K562 (cell line): ENCODE measurements around the gene EVL. TPM values are rescaled to one million over a fixed set of nuclear protein-coding genes. Genes with fewer than 3 reads are reported as not detected.

Experiments
- ATAC-seq: fragments of 200-7000 bp; cut with Tn5 transposase; 3 replicates; pipeline ENCODE4 v1.9.1; 2020; ENCODE audit warnings: moderate library complexity
- BruUV-seq: library from RNA; stranded (reverse); fragments of 400-500 nt; replicated peaks from 2 replicates; lab custom pipeline; 2021; lab: Mats Ljungman, UMichigan
- CTCF ChIA-PET: fragments of 300-600 bp; formaldehyde crosslinking; extraction: SDS; loops from one replicate; lab custom pipeline; 2021; ENCODE audit warnings: low intra/inter-chr PET ratio; lab: Yijun Ruan, JAX
- POLR2A ChIA-PET: fragments of 300-600, 350-650 bp; sonication (Branson Sonifier 250); formaldehyde crosslinking; extraction: SDS; loops from one replicate; lab custom pipeline; 2021; ENCODE audit warnings: antibody characterized with exemption, inconsistent platforms; lab: Yijun Ruan, JAX
- DNase-seq, 4 experiments: peaks; one replicate each; pipeline versions ENCODE4 v3.0.0 to v3.0.0-alpha.2; 2011 to 2018; ENCODE audit warnings: low spot score in 3 of 4, mixed read lengths in 3 of 4; ENCODE audit errors: extremely low read depth in 1 of 4
- FAIRE-seq: peaks from 2 replicates; lab custom pipeline; 2011; peaks lifted over from hg19 to GRCh38; lab: Jason Lieb, UNC
- H2AFZ ChIP-seq: 2 replicates; pipeline ENCODE4 v1.6.0; 2011; ENCODE audit warnings: low read depth, low read length, control low read depth, inconsistent platforms
- H3K27ac ChIP-seq: fragments of 200-600 bp; 3 replicates; pipeline ENCODE4 v1.8.0; 2011; ENCODE audit warnings: low read depth, mild to moderate bottlenecking, control low read depth, inconsistent platforms, low read length, moderate library complexity, mixed read lengths; ENCODE audit errors: extremely low read depth
- H3K27me3 ChIP-seq, 2 experiments: fragments of 300-600 bp in 1 of 2; 2 replicates in 1 of 2; 3 replicates in 1 of 2; pipeline versions ENCODE4 v1.6.0 to v1.8.0; 2011; ENCODE audit warnings: inconsistent platforms in 2 of 2, low read length in 2 of 2, mild to moderate bottlenecking in 1 of 2, mixed read lengths in 1 of 2, moderate library complexity in 1 of 2; ENCODE audit not compliant: control insufficient read depth in 2 of 2, insufficient read depth in 2 of 2
- H3K36me3 ChIP-seq: fragments of 300-600 bp; 3 replicates; pipeline ENCODE4 v1.8.0; 2011; ENCODE audit warnings: mild to moderate bottlenecking, low read length, inconsistent platforms; ENCODE audit not compliant: control insufficient read depth, insufficient read depth
- H3K4me1 ChIP-seq, 2 experiments: fragments of 200-600 bp in 1 of 2; replicated peaks in 1 of 2; 2 replicates in 1 of 2; 3 replicates in 1 of 2; pipeline versions ENCODE4 v1.5.1 to v1.8.0; 2011; ENCODE audit warnings: inconsistent platforms in 2 of 2, low read length in 2 of 2, mild to moderate bottlenecking in 1 of 2, mixed read lengths in 1 of 2, moderate library complexity in 1 of 2; ENCODE audit not compliant: control insufficient read depth in 2 of 2, insufficient read depth in 2 of 2
- H3K4me2 ChIP-seq: 2 replicates; pipeline ENCODE4 v1.6.1; 2011; ENCODE audit warnings: low read length, control low read depth, inconsistent platforms, mixed read lengths; ENCODE audit not compliant: insufficient read depth
- H3K4me3 ChIP-seq: fragments of 200-600 bp; sonication (generic), shearing (Covaris generic); 2 replicates; pipeline ENCODE4 v1.5.1; 2016; ENCODE audit warnings: control low read depth, inconsistent platforms
- H3K79me2 ChIP-seq: fragments of 200-600 bp; 3 replicates; pipeline ENCODE4 v1.8.0; 2011; ENCODE audit warnings: low read length, inconsistent platforms; ENCODE audit not compliant: control insufficient read depth, insufficient read depth
- H3K9ac ChIP-seq, 2 experiments: 2 replicates each; pipeline versions ENCODE4 v1.6.0 to v1.6.1; 2011; ENCODE audit warnings: low read depth in 2 of 2, low read length in 2 of 2, control low read depth in 1 of 2, inconsistent platforms in 1 of 2, mild to moderate bottlenecking in 1 of 2, mixed read lengths in 1 of 2; ENCODE audit not compliant: insufficient read depth in 1 of 2
- H3K9me1 ChIP-seq: one replicate; pipeline ENCODE4 v1.6.0; 2011; ENCODE audit warnings: inconsistent platforms, mild to moderate bottlenecking, low read length, moderate library complexity; ENCODE audit not compliant: control insufficient read depth, insufficient read depth
- H3K9me3 ChIP-seq: replicated peaks from 2 replicates; pipeline ENCODE4 v1.5.1; 2011; ENCODE audit warnings: low read depth, low read length, inconsistent platforms; ENCODE audit not compliant: control insufficient read depth, insufficient read depth
- H4K20me1 ChIP-seq: replicated peaks from 2 replicates; pipeline ENCODE4 v1.6.1; 2011; ENCODE audit warnings: low read length, inconsistent platforms, mixed read lengths; ENCODE audit not compliant: control insufficient read depth, insufficient read depth
- ARHGAP35 ChIP-seq: fragments of 450-650 bp; IDR thresholded peaks from 2 replicates; pipeline ENCODE4 v1.6.1; 2018; ENCODE audit not compliant: partially characterized antibody
- ARID1B ChIP-seq: fragments of 450-650 bp; IDR thresholded peaks from 2 replicates; pipeline ENCODE4 v1.6.1; 2016; ENCODE audit warnings: antibody characterized with exemption, mild to moderate bottlenecking, inconsistent platforms
- ARID2 ChIP-seq: fragments of 450-650 bp; IDR thresholded peaks from 2 replicates; pipeline ENCODE4 v1.6.1; 2017; ENCODE audit warnings: antibody characterized with exemption, mild to moderate bottlenecking
- CBX8 ChIP-seq: fragments of 200-600 bp; sonication (generic); IDR thresholded peaks from 2 replicates; pipeline ENCODE4 v1.6.1; 2012; ENCODE audit warnings: borderline replicate concordance, mixed run types, low read depth, mild to moderate bottlenecking, moderate library complexity, mixed read lengths, low read length, control low read depth, inconsistent platforms; ENCODE audit not compliant: poor library complexity, severe bottlenecking; ENCODE audit errors: extremely low read depth
- CEBPG ChIP-seq, 3 experiments: fragments of 200-800 bp in 1 of 3; sonication (Bioruptor generic) in 1 of 3; sonication (generic) in 1 of 3; formaldehyde crosslinking in 1 of 3; IDR thresholded peaks in 2 of 3; conservative IDR thresholded peaks in 1 of 3; 2 replicates each; pipeline versions ENCODE4 v1.6.1 to v1.8.0; 2016 to 2022; ENCODE audit warnings: missing compliant biosample characterization in 2 of 3, missing genetic modification characterization in 2 of 3, mild to moderate bottlenecking in 1 of 3, missing genetic modification reagents in 1 of 3
- FOXA1 ChIP-seq: fragments of 450-650 bp; IDR thresholded peaks from 2 replicates; pipeline ENCODE4 v1.6.1; 2016; ENCODE audit warnings: mild to moderate bottlenecking, borderline replicate concordance
- HDAC6 ChIP-seq: IDR thresholded peaks from 2 replicates; pipeline ENCODE4 v1.6.1; 2012; ENCODE audit warnings: low read depth, mild to moderate bottlenecking, control low read depth, inconsistent platforms, low read length, moderate library complexity
- KDM5B ChIP-seq: fragments of 200-600 bp; sonication (generic); IDR thresholded peaks from 2 replicates; pipeline ENCODE4 v1.6.1; 2012; ENCODE audit warnings: low read depth, mild to moderate bottlenecking, moderate library complexity, low read length, control low read depth, inconsistent platforms; ENCODE audit not compliant: insufficient replicate concordance
- MBD2 ChIP-seq: sonication (generic); IDR thresholded peaks from 2 replicates; pipeline ENCODE4 v1.6.1; 2016; ENCODE audit warnings: low read depth, borderline replicate concordance
- MECOM ChIP-seq: fragments of 250-450 bp; sonication (Bioruptor Pico); IDR thresholded peaks from 2 replicates; pipeline ENCODE4 v1.8.0; 2022; ENCODE audit warnings: inconsistent platforms
- NCOA1 ChIP-seq: fragments of 450-650 bp; IDR thresholded peaks from 2 replicates; pipeline ENCODE4 v1.6.1; 2016; ENCODE audit warnings: low read depth
- NCOA4 ChIP-seq: fragments of 450-650 bp; IDR thresholded peaks from 2 replicates; pipeline ENCODE4 v1.6.1; 2018; ENCODE audit warnings: mild to moderate bottlenecking; ENCODE audit not compliant: partially characterized antibody
- NR2F6 ChIP-seq: fragments of 450-650 bp; formaldehyde crosslinking; IDR thresholded peaks from 2 replicates; pipeline ENCODE4 v1.4.0; 2020; ENCODE audit warnings: mild to moderate bottlenecking
- TBP ChIP-seq: optimal IDR thresholded peaks from 2 replicates; pipeline ENCODE3; 2011; ENCODE audit warnings: low read depth, low read length, improper control_type of control experiment
- ZC3H8 ChIP-seq: fragments of 450-650 bp; IDR thresholded peaks from 2 replicates; pipeline ENCODE4 v1.6.1; 2017
- ZNF140 ChIP-seq: fragments of 250-450 bp; sonication (Bioruptor Pico); IDR thresholded peaks from 2 replicates; pipeline ENCODE4 v1.8.0; 2021; ENCODE audit warnings: moderate library complexity, mild to moderate bottlenecking, inconsistent platforms
- ZNF586 ChIP-seq: fragments of 450-650 bp; formaldehyde crosslinking; conservative IDR thresholded peaks from 2 replicates; pipeline ENCODE4 v1.4.0; 2020; ENCODE audit warnings: mild to moderate bottlenecking, moderate library complexity
- ZNF766 ChIP-seq: fragments of 200-800 bp; sonication (Bioruptor generic); conservative IDR thresholded peaks from 2 replicates; pipeline ENCODE4 v1.6.1; 2016; ENCODE audit warnings: missing genetic modification characterization, missing compliant biosample characterization
- WGBS: fragments of 100-300 bp; shearing (Covaris generic); methylation state at CpG from one replicate; pipeline ENCODE4 v1.1.6; 2016; ENCODE audit warnings: low coverage, mixed read lengths; ENCODE audit not compliant: insufficient coverage; ENCODE audit errors: missing lambda C conversion rate; 5-methylcytosine and 5-hydroxymethylcytosine counted together
- in situ Hi-C: fragments of 300-500 bp; cut with MboI; formaldehyde crosslinking; loops from 4 replicates; pipeline ENCODE4 v1.15.0; 2018; ENCODE audit warnings: inconsistent platforms, mixed read lengths
- intact Hi-C: fragments of 100-400 bp; cut with micrococcal nuclease; formaldehyde crosslinking; loops from 2 replicates; pipeline ENCODE4 v1.14.2; 2022
- polyA plus RNA-seq, 8 experiments: library from polyadenylated mRNA; depleted of rRNA in 4 of 8; stranded (reverse) in 5 of 8; unstranded in 3 of 8; fragments of >200 nt; fragmentation: Nextera tagmentation in 2 of 8; fragmentation: Illumina TruSeq in 1 of 8; extraction: Ambion mirVana in 2 of 8; extraction: Trizol in 1 of 8; gene quantifications; 2 replicates each; pipeline versions ENCODE4 v1.2.1 to v1.2.3, GENCODE V29; 2011 to 2014; ENCODE audit warnings: inconsistent platforms in 1 of 8, missing spikeins in 1 of 8
- total RNA-seq, 7 experiments: library from RNA; depleted of rRNA in 6 of 7; stranded (reverse); fragments of >200 nt in 6 of 7; fragmentation: Illumina TruSeq in 2 of 7; extraction: Trizol in 2 of 7; gene quantifications; 2 replicates each; pipeline versions ENCODE4 v1.2.1 to v1.2.3, GENCODE V29; 2011 to 2021; ENCODE audit warnings: low replicate concordance in 1 of 7
- TF ChIP-seq, protein P1 (sequence below): fragments of 200-800 bp; sonication (Bioruptor generic); IDR thresholded peaks from 2 replicates; pipeline ENCODE4 v1.6.1; 2017; ENCODE audit warnings: missing genetic modification characterization, missing compliant biosample characterization
- TF ChIP-seq, protein P2 (sequence below): fragments of 450-650 bp; IDR thresholded peaks from 2 replicates; pipeline ENCODE4 v1.6.1; 2016; ENCODE audit warnings: low read depth, mild to moderate bottlenecking, moderate library complexity

EVL gene
- total and polyA plus RNA-seq, 9 of the 15 experiments (the other 6 are each of a cell fraction or from before 2014, with no cell fraction given) = 2.9 to 43.4 (median 23.9) TPM

GRCh38 chr14:100172811-100173210 is 107.6 kb downstream of the EVL start:
- Histone ChIP-seq H3K36me3 (no peaks in the 10 kb centered on the region), H3K9me1 (no peaks in the 10 kb centered on the region), H3K79me2 (no peaks in the 10 kb centered on the region), H3K4me1 (peaks cover 6 to 16% of the 10 kb centered on the region in 2 experiments; a peak in 2 of 5 replicates), H3K4me2 (no peak overlapping the region), H3K27me3 (no peaks in the 10 kb centered on the region), H3K4me3 (no peak overlapping the region), H2AFZ (no peak overlapping the region), H3K9me3 (no peaks in the 10 kb centered on the region), H4K20me1 (no peaks in the 10 kb centered on the region), H3K9ac (no peak overlapping the region), H3K27ac (no peak overlapping the region)
- in situ Hi-C loops = no loop called here
- FAIRE-seq (no peak), ATAC-seq (no peak), DNase-seq (no peak)
- POLR2A ChIA-PET = no interaction called here
- TF ChIP-seq FOXA1 (no peak), MBD2 (no peak), CEBPG (CRISPR knock-in tag; IDR thresholded peaks at IDR 0.05) (no peak), CEBPG (tag; conservative IDR thresholded peaks at IDR 0.05 in 1 of 2, IDR thresholded peaks at IDR 0.05 in 1 of 2) (no peak), HDAC6 (no peak), ZC3H8 (no peak), ZNF140 (CRISPR knock-in tag) (no peak), ZNF586 (CRISPR knock-in tag) (no peak), ARHGAP35 (no peak), ARID1B (no peak), KDM5B (no peak), NCOA4 (no peak), ARID2 (no peak), MECOM (no peak), NCOA1 (no peak), ZNF766 (no peak), TBP (no peak), CBX8 (no peak), NR2F6 (CRISPR knock-in tag) (no peak)
- TF ChIP-seq, protein P1, sequence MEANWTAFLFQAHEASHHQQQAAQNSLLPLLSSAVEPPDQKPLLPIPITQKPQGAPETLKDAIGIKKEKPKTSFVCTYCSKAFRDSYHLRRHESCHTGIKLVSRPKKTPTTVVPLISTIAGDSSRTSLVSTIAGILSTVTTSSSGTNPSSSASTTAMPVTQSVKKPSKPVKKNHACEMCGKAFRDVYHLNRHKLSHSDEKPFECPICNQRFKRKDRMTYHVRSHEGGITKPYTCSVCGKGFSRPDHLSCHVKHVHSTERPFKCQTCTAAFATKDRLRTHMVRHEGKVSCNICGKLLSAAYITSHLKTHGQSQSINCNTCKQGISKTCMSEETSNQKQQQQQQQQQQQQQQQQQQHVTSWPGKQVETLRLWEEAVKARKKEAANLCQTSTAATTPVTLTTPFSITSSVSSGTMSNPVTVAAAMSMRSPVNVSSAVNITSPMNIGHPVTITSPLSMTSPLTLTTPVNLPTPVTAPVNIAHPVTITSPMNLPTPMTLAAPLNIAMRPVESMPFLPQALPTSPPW (CRISPR knock-in tag) = no peak
- TF ChIP-seq, protein P2, sequence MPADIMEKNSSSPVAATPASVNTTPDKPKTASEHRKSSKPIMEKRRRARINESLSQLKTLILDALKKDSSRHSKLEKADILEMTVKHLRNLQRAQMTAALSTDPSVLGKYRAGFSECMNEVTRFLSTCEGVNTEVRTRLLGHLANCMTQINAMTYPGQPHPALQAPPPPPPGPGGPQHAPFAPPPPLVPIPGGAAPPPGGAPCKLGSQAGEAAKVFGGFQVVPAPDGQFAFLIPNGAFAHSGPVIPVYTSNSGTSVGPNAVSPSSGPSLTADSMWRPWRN = no peak
- whole genome bisulfite sequencing = 48% methylated on average over 5 of the region's 5 CpGs
- intact Hi-C loops = no loop called here
- no TSS peak for BruUV-seq
- CTCF ChIA-PET = no interaction called here
